Measurements from ENCODE around the gene EIF2AK3. TPM values are rescaled to one million over a fixed set of nuclear protein-coding genes. Genes with fewer than 3 reads are reported as not detected.
"Not testable (repeated sequence)": the region's sequence is repeated elsewhere in the genome, so short reads cannot be mapped to it uniquely, and the experiment has no call there.

The EIF2AK3 gene
- total RNA-seq, 2 experiments from 2014 or later = 14.9 to 17.4 TPM

DNA sequence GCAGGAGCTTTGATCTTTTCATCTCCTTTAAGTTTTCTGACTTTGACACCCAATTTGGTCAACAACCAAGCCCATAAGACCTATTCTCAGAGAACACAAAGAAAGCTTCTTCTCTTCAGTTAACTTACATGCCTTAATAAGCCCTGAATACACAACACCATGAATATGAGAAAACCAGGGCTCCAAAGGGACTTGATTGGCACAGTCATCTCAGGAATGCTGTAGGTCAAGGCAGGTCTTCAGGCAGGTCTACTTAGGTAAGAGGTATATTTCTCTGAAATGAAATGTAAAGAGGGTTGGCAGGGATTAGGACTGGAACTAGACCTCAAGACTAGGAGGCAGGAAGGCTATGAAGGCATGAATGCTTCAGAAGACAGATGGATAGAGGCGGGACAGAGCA, 24.4 kb upstream of the EIF2AK3 start:
- ChIA-PET CTCF (interaction anchor here (0.8 kb wide), 1 partner anchor 18 kb away, joined by 3 read pairs; no protein-coding TSS in a partner anchor), POLR2A (no interaction called here)
- ATAC-seq = no peak
- no peak for DNase-seq
- Mint-ChIP-seq H3K27ac (no peak overlapping the region), H3K4me3 (no peak overlapping the region), H3K36me3 (ENCODE audit: low read depth) (no peaks in the 10 kb centered on the region), H3K27me3 (no peaks in the 10 kb centered on the region), H3K4me1 (ENCODE audit: low read depth) (no peaks in the 10 kb centered on the region), H3K9me3 (no peaks in the 10 kb centered on the region)
- TF ChIP-seq, protein P1, sequence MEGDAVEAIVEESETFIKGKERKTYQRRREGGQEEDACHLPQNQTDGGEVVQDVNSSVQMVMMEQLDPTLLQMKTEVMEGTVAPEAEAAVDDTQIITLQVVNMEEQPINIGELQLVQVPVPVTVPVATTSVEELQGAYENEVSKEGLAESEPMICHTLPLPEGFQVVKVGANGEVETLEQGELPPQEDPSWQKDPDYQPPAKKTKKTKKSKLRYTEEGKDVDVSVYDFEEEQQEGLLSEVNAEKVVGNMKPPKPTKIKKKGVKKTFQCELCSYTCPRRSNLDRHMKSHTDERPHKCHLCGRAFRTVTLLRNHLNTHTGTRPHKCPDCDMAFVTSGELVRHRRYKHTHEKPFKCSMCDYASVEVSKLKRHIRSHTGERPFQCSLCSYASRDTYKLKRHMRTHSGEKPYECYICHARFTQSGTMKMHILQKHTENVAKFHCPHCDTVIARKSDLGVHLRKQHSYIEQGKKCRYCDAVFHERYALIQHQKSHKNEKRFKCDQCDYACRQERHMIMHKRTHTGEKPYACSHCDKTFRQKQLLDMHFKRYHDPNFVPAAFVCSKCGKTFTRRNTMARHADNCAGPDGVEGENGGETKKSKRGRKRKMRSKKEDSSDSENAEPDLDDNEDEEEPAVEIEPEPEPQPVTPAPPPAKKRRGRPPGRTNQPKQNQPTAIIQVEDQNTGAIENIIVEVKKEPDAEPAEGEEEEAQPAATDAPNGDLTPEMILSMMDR (IDR thresholded peaks at IDR 0.05) = no peak
- intact Hi-C loops (cut with micrococcal nuclease) = no loop called here

DNA sequence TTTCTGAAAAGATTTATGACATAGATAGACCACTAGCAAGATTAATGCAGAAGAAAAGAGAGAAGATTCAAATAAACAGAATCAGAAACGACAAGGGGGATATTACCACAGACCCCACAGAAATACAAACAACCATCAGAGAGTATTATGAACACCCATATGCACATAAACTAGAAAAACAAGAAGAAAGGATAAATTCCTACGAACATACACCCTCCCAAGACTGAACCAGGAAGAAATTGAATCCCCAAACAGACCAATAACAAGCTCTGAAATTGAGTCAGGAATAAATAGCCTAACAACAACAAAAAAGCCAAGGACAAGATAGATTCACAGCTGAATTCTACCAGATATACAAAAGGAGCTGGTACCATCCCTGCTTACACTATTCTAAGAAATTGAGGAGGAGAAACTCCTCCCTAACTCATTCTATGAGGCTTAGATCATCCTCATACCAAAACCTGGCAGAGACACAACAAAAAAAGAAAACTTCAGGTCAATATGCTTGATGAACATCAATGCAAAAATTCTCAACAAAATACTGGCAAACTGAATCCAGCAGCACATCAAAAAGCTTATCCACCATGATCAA, 18.1 kb upstream of the EIF2AK3 start:
- H3K9me3 Mint-ChIP-seq; H3K36me3 Mint-ChIP-seq (ENCODE audit: low read depth); H3K27me3 Mint-ChIP-seq; ATAC-seq; H3K27ac Mint-ChIP-seq; POLR2A ChIA-PET; H3K4me3 Mint-ChIP-seq; intact Hi-C loops (cut with micrococcal nuclease); DNase-seq: not testable (repeated sequence)
- CTCF ChIA-PET = interaction anchor here (0.9 to 2.8 kb wide), 5 partner anchors 9 to 95 kb away, joined by 3 to 9 read pairs (median 4); no protein-coding TSS in a partner anchor
- H3K4me1 Mint-ChIP-seq (ENCODE audit: low read depth) = peaks cover 17% of the 10 kb centered on the region

DNA sequence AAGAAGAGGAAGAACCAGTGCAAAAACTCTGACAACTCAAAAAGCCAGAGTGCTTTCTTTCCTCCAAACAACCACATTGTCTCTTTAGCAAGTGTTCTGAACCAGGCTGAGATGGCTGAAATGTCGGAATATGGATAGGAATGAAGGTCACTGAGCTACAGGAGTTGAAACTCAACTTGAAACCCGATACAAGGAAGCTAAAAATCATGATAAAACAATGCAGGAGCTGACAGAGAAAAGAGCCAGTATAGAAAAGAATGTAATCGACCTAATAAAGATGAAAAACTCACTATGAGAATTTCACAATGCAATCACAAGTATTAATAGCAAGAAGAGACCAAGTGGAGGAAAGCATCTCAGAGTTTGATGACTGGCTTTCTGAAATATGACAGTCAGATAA, 15.0 kb upstream of the EIF2AK3 start:
- no peak for ATAC-seq
- Mint-ChIP-seq H3K36me3 (ENCODE audit: low read depth) (no peaks in the 10 kb centered on the region), H3K4me3 (no peak overlapping the region), H3K4me1 (ENCODE audit: low read depth) (peaks cover 48% of the 10 kb centered on the region), H3K9me3 (peaks cover 7% of the 10 kb centered on the region), H3K27me3 (peaks cover 7% of the 10 kb centered on the region), H3K27ac (no peak overlapping the region)
- POLR2A ChIA-PET = no interaction called here
- DNase-seq = no peak
- TF ChIP-seq, protein P1 (IDR thresholded peaks at IDR 0.05) = no peak
- CTCF ChIA-PET = interaction anchor here (3.9 kb wide), 1 partner anchor 29 kb away, joined by 16 read pairs; no protein-coding TSS in a partner anchor
- intact Hi-C loops (cut with micrococcal nuclease) = no loop called here

DNA sequence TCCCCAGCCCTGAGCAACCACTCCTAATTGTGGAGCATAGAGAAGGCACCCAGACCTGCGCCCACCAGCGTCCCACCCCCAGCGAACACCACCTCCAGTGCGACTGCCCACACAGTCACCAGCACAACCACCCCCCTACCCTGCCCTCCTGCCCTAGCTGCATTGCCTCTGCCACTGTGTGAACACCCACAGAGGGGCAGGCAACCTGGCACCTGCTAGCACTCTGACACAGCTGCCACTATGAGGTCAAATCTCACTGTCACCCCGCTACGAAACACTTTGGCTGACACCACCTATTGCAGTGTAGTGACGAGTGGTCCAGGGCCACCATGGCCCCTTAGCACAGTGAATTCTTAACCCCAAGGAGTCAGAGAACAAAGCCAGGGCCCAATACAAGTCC, 14.1 kb upstream of the EIF2AK3 start:
- Mint-ChIP-seq H3K27ac (no peak overlapping the region), H3K9me3 (peaks cover 7% of the 10 kb centered on the region), H3K27me3 (peaks cover 7% of the 10 kb centered on the region), H3K4me1 (ENCODE audit: low read depth) (peaks cover 54% of the 10 kb centered on the region), H3K4me3 (no peak overlapping the region), H3K36me3 (ENCODE audit: low read depth) (no peaks in the 10 kb centered on the region)
- no peak for DNase-seq
- intact Hi-C loops (cut with micrococcal nuclease) = no loop called here
- TF ChIP-seq, protein P1 (IDR thresholded peaks at IDR 0.05) = no peak
- ATAC-seq = no peak
- POLR2A ChIA-PET = interaction anchor here (1.6 kb wide), 1 partner anchor 15 kb away, joined by 3 read pairs; no protein-coding TSS in a partner anchor
- CTCF ChIA-PET = interaction anchor here (3.9 kb wide), 1 partner anchor 30 kb away, joined by 16 read pairs; no protein-coding TSS in a partner anchor

DNA sequence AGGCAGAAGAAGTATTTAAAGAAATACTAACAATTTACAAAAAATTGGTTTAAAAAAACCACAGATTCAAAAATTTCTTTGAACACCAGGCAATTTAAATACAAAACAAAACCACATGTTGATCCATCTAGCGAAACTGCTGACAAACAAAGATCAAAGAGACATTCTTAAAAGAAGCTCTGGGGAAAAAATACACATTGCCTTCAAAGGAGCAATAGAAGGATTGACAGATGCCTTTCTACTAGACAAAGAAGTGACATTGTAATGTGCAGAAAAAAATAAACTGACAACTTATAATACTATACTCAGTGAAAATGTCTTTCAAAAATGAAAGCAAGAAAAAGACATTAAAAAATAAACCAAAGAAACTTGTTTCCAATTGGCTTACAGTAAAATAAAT, 12.6 kb upstream of the EIF2AK3 start:
- DNase-seq = no peak
- Mint-ChIP-seq H3K9me3 (peaks cover 7% of the 10 kb centered on the region), H3K27ac (peak overlapping the region; percentile 56), H3K4me1 (ENCODE audit: low read depth) (peaks cover 47% of the 10 kb centered on the region), H3K36me3 (ENCODE audit: low read depth) (no peaks in the 10 kb centered on the region), H3K4me3 (no peak overlapping the region), H3K27me3 (peaks cover 3% of the 10 kb centered on the region)
- POLR2A ChIA-PET = interaction anchor here (1.6 kb wide), 1 partner anchor 13 kb away, joined by 3 read pairs; no protein-coding TSS in a partner anchor
- CTCF ChIA-PET = interaction anchor here (0.7 to 3.9 kb wide), 3 partner anchors 9 to 32 kb away, joined by 3 to 16 read pairs (median 4); no protein-coding TSS in a partner anchor
- TF ChIP-seq, protein P1 (IDR thresholded peaks at IDR 0.05) = no peak
- intact Hi-C loops (cut with micrococcal nuclease) = no loop called here
- ATAC-seq = no peak

All from activated CD8-positive, alpha-beta T cell treated with anti-CD3 and anti-CD28 coated beads for 36 hours (primary cell).